ENCODE data around the gene RALGPS1.

- TF ChIP-seq, protein P1, sequence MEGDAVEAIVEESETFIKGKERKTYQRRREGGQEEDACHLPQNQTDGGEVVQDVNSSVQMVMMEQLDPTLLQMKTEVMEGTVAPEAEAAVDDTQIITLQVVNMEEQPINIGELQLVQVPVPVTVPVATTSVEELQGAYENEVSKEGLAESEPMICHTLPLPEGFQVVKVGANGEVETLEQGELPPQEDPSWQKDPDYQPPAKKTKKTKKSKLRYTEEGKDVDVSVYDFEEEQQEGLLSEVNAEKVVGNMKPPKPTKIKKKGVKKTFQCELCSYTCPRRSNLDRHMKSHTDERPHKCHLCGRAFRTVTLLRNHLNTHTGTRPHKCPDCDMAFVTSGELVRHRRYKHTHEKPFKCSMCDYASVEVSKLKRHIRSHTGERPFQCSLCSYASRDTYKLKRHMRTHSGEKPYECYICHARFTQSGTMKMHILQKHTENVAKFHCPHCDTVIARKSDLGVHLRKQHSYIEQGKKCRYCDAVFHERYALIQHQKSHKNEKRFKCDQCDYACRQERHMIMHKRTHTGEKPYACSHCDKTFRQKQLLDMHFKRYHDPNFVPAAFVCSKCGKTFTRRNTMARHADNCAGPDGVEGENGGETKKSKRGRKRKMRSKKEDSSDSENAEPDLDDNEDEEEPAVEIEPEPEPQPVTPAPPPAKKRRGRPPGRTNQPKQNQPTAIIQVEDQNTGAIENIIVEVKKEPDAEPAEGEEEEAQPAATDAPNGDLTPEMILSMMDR (IDR thresholded peaks at IDR 0.05), result no peak
- no peak for TF ChIP-seq EZH2 (IDR thresholded peaks at IDR 0.05)
Observed at GRCh38 chr9:127102176-127102575, 187.6 kb downstream of the RALGPS1 start.
